ENCODE measurements around the gene GNS. TPM values are rescaled to one million over a fixed set of nuclear protein-coding genes. Genes with fewer than 3 reads are reported as not detected.

Gene GNS
- polyA plus RNA-seq, 3 donors: 159 to 183 (median 180) TPM

- no peak for DNase-seq (ENCODE audit: low read depth in 3 of 3, low spot score in 2 of 3)
Measured at GRCh38 chr12:64679487-64680001, 79.7 kb downstream of the GNS start.

- no peak for DNase-seq (ENCODE audit: low read depth in 3 of 3, low spot score in 2 of 3)
Measured at GRCh38 chr12:64678835-64679234, 80.4 kb downstream of the GNS start.

DNA sequence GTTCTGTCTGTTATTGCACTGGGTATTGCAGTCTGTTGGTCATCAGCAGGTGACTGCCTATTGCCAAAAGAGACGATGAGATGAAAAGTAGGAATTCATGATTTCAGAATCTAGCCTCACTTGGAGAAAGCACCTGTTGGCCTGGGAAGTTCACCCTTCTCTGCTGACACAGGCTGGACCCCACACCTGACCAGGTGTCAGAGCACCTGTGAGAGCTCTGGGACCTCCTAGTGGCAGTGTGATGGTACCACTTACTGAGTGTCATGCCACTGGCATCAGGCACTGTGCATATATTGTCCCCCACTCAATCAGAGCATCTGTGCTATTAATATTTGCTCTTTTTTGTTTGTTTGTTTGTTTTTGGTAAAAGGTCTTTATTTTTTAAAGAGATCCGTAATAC lies 81.0 kb downstream of the GNS start:
- DNase-seq (ENCODE audit: low read depth in 3 of 3, low spot score in 2 of 3): no peak

- no peak for DNase-seq (ENCODE audit: low read depth in 3 of 3, low spot score in 2 of 3)
Measured at GRCh38 chr12:64675795-64676194, 83.4 kb downstream of the GNS start.

GRCh38 chr12:64674367-64674922 lies 84.8 kb downstream of the GNS start:
- DNase-seq (ENCODE audit: low read depth in 3 of 3, low spot score in 2 of 3): no peak

- DNase-seq (ENCODE audit: low read depth in 3 of 3, low spot score in 2 of 3): no peak
Measured at GRCh38 chr12:64673490-64674169, 85.6 kb downstream of the GNS start.

GRCh38 chr12:64672925-64673409 lies 86.2 kb downstream of the GNS start:
- no peak for DNase-seq (ENCODE audit: low read depth in 3 of 3, low spot score in 2 of 3)

GRCh38 chr12:64671681-64672080 lies 87.5 kb downstream of the GNS start:
- DNase-seq (ENCODE audit: low read depth in 3 of 3, low spot score in 2 of 3): no peak

GRCh38 chr12:64670919-64671639 lies 88.1 kb downstream of the GNS start:
- DNase-seq (ENCODE audit: low read depth in 3 of 3, low spot score in 2 of 3): no peak

GRCh38 chr12:64670019-64670418 lies 89.2 kb downstream of the GNS start:
- DNase-seq (ENCODE audit: low read depth in 3 of 3, low spot score in 2 of 3): no peak

DNA sequence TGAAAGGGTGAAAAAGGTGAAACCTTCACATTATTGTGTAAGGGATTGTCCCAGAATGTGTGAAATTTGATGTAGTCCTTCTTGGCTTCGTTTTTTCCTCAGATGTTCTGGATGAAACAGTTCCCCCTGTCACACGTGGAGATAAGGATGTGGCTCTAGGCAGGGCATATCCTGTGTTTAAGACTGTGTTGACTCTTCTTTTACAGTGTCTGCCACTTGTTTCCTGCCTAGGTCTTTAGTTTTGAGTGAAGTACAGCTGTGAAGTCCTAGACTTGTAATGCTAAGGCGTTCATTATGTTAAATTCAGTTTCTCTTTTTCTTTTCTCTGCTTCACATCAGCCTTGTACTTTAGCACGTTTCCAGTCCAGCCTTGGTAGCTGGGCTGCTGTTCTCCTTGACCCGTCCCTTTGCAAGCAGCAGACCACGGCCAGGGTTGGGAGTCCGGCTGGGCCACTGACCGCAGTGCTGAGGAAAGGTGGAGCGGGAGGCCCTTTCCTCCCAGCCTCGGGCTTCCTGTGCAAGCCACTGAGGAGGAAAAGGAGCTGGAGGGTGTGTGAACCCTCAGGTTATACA lies 89.8 kb downstream of the GNS start:
- DNase-seq (ENCODE audit: low read depth in 3 of 3, low spot score in 2 of 3): no peak

DNA sequence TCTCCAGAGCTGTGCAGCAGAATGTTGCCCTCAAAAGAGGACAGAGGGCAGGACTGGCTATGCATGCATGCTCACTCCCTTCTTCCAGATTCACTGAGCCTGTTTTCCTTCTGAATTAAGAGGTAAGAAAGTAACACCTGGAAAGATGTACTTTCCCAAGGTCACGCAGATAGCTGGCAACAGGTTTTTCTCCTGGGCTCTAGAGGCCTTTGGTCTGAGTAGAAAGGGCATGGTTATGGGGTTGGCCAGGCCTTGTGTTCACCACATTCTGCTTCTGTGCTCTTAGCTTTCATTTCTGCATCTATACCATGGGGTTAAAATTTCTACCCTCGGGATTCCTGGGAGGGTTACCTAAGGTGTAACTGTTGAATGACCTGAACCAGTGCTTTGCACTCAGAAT lies 91.4 kb downstream of the GNS start:
- DNase-seq (ENCODE audit: low read depth in 3 of 3, low spot score in 2 of 3): no peak

DNA sequence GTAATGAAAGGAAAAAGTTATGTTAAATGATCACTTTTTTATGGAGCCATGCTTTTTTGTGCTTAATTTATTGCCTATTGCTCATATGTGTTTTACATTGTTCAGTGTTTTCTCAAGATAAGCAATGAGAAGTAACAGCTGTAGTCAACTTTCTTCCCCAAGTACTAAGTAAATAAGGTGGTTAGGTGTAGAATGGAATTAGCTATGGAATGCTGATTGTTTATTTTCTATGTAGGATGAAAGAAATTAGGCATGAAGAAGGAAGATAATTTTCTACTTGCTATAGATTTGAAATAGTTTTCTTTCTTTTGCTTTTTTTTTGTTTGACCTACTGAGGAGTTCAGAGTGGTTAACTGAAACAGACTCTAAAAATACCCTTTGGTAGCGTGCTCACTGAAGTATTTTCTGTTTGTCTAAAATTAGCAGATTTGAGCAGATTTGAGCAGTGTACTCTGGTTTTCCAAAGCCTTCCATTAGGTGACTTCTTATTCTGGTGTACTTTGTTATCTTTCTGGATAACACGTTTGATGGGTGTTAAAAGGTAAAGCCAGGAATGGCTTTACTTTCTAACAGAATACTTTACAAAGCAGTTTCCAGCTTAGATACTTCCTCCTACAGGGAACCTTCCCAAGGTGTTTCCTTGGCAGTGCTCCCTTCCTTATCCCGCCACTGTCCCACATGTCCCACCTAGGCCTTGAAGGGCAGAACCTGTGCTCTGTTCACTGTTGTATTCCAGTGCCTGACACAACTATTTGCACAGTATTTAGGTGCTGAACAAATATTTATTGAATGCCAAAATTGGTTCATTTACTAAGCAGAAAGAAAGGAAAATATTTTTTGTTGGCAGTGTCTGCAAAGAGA lies 92.9 kb downstream of the GNS start:
- no peak for DNase-seq (ENCODE audit: low read depth in 3 of 3, low spot score in 2 of 3)

GRCh38 chr12:64665514-64665913 lies 93.7 kb downstream of the GNS start:
- no peak for DNase-seq (ENCODE audit: low read depth in 3 of 3, low spot score in 2 of 3)

Other genes with a start within 250 kb of the GNS start
- 10 to 100 TPM; 20.4 to 22.7 (median 21.7) TPM for gene RASSF3, start 148.9 kb downstream of the GNS start, polyA plus RNA-seq (ENCODE audit: insufficient read length in 3 of 3)
- 1 to 10 TPM; 4.5 to 6.0 (median 4.9) TPM for gene TBC1D30, start 65.2 kb upstream of the GNS start, polyA plus RNA-seq (ENCODE audit: insufficient read length in 3 of 3)

Measured in right renal cortex interstitium (tissue), 3 donors.